Thymus (tissue), 11 donors: Measurements from ENCODE around the gene PROX1. TPM values are rescaled to one million over a fixed set of nuclear protein-coding genes. Genes with fewer than 3 reads are reported as not detected.
"Not testable (repeated sequence)": the region's sequence is repeated elsewhere in the genome, so short reads cannot be mapped to it uniquely, and the experiment has no call there.

Source experiments
- DNase-seq, 9 donors: peaks; one replicate each; pipeline ENCODE4 v3.0.0-alpha.2; 2013; ENCODE audit warnings: low spot score in 9 of 9, low read depth in 6 of 9, missing footprints in 1 of 9
- H3K27ac ChIP-seq, 2 donors: one replicate each; pipeline ENCODE4 v1.5.1; 2013; ENCODE audit warnings: control low read depth in 1 of 2, low read depth in 1 of 2, low read length in 1 of 2, mild to moderate bottlenecking in 1 of 2, moderate library complexity in 1 of 2
- H3K27me3 ChIP-seq, 2 donors: one replicate each; pipeline ENCODE4 v1.5.1; 2013; ENCODE audit warnings: low read length in 1 of 2; ENCODE audit not compliant: control insufficient read depth in 2 of 2, insufficient read depth in 1 of 2
- H3K36me3 ChIP-seq, 2 donors: one replicate each; pipeline ENCODE4 v1.5.1; 2013; ENCODE audit warnings: low read length in 1 of 2, mild to moderate bottlenecking in 1 of 2, moderate library complexity in 1 of 2; ENCODE audit not compliant: control insufficient read depth in 2 of 2, insufficient read depth in 2 of 2
- H3K4me1 ChIP-seq, 2 donors: one replicate each; pipeline ENCODE4 v1.5.1; 2013; ENCODE audit warnings: low read length in 2 of 2; ENCODE audit not compliant: control insufficient read depth in 2 of 2, insufficient read depth in 2 of 2
- H3K4me3 ChIP-seq, 2 donors: one replicate each; pipeline ENCODE4 v1.5.1; 2013; ENCODE audit warnings: low read length in 2 of 2, control low read depth in 1 of 2, mild to moderate bottlenecking in 1 of 2
- H3K9me3 ChIP-seq, 2 donors: one replicate each; pipeline ENCODE4 v1.5.1; 2013; ENCODE audit warnings: low read length in 1 of 2, mild to moderate bottlenecking in 1 of 2; ENCODE audit not compliant: control insufficient read depth in 2 of 2, insufficient read depth in 1 of 2
- WGBS: extraction: QIAGEN DNeasy Blood & Tissue Kit; methylation state at CpG from one replicate; pipeline ENCODE4 v1.1.7; 2013; 5-methylcytosine and 5-hydroxymethylcytosine counted together
- polyA plus RNA-seq: library from polyadenylated mRNA; stranded (reverse); fragments of 200-250 nt; gene quantifications from one replicate; pipeline ENCODE4 v1.2.3, GENCODE V29; 2013
- total RNA-seq: library from RNA; stranded (reverse); fragments of 120-200 nt; gene quantifications from one replicate; pipeline ENCODE4 v1.2.4, GENCODE V29; 2013
- donor health status: healthy.

The PROX1 gene
- total and polyA plus RNA-seq, 2 donors = 0.27 to 0.33 TPM

DNA sequence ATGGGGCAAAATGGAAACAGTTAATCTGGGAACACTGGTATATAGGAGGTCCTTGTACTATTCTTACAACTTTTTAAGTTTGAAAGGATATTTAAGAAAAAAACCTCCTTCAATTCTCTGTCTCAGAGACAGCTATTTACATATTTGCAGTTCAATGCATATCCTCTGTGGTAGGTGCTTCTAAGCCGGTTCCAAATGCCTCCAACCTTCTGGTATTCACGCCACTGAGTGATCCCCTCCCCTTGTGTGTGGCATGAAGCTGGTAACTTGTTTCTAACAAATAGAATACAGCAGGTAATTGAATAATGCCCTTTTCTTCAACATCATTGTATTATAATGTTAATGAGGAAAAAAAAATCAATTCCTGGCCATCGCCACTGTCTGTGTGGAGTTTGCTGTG, 91.2 kb downstream of the PROX1 start:
- H3K27me3 ChIP-seq = no peaks in the 10 kb centered on the region
- no peak for DNase-seq
- H3K27ac ChIP-seq = no peak overlapping the region
- H3K36me3 ChIP-seq = no peaks in the 10 kb centered on the region
- no peak overlapping the region for H3K4me3 ChIP-seq
- H3K4me1 ChIP-seq = no peaks in the 10 kb centered on the region
- no peaks in the 10 kb centered on the region for H3K9me3 ChIP-seq
- 70% methylated on average over 3 of the region's 3 CpGs for WGBS

DNA sequence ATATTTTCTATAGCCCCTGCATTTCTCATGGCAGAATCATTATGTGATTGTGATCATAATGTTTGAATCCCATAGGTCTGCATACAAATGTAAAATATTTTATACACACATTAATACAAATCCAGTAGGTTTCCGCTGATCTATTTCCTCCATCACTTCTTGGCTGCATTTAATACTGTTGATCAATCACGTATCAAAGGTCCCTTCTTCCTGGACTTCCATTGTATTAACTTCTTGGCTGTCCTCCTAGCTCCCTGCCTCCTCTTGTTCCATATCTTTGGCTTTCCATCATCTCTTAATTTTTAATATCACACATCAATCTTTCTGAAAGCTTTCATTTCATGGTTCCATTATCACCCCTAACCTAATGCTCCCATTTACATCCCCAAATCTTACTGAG, 97.6 kb downstream of the PROX1 start:
- Histone ChIP-seq H3K4me1 (no peaks in the 10 kb centered on the region), H3K27me3 (no peaks in the 10 kb centered on the region), H3K4me3 (no peak overlapping the region), H3K36me3 (no peaks in the 10 kb centered on the region), H3K27ac (no peak overlapping the region), H3K9me3 (no peaks in the 10 kb centered on the region)
- WGBS = 93% methylated on average over 2 of the region's 2 CpGs
- DNase-seq = no peak

DNA sequence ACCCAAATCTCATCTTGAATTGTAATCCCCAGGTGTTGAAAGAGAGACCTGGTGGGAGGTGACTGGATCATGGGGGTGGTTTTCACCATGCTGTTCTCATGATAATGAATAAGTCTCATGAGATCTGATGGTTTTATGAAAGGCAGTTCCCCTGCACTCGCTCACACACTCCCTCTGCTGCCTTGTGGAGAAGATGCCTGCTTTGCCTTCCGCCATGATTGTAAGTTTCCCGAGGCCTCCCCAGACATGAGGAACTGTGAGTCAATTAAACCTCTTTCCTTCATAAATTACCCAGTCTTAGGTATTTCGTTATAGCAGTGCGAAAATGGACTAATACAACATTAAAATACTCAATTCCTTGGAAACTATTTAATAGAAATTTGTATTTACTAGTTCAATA, 99.2 kb downstream of the PROX1 start:
- H3K27ac ChIP-seq = no peak overlapping the region
- H3K36me3 ChIP-seq = no peaks in the 10 kb centered on the region
- H3K27me3 ChIP-seq = no peaks in the 10 kb centered on the region
- no peak overlapping the region for H3K4me3 ChIP-seq
- no peaks in the 10 kb centered on the region for H3K4me1 ChIP-seq
- WGBS = 92% methylated on average over 5 of the region's 5 CpGs
- no peaks in the 10 kb centered on the region for H3K9me3 ChIP-seq
- no peak for DNase-seq

- DNase-seq = not testable (repeated sequence)
These were observed 101.2 kb downstream of the PROX1 start for GRCh38 chr1:214089003-214089402.

More at GRCh38 chr1:214089003-214089402, 101.2 kb downstream of the PROX1 start:
- H3K27ac ChIP-seq, H3K36me3 ChIP-seq, H3K27me3 ChIP-seq, H3K4me3 ChIP-seq, H3K4me1 ChIP-seq, H3K9me3 ChIP-seq: not testable (repeated sequence)
- 87% methylated on average over 2 of the region's 2 CpGs for WGBS
